MM.1S (cell line): ENCODE results near the gene POLD2.

Source experiments
- CTCF ChIP-seq: fragments of 300-600 bp; sonication (generic); IDR thresholded peaks from 2 replicates; pipeline ENCODE4 v1.5.1; 2016; ENCODE audit warnings: antibody characterized with exemption, low read length, mixed read lengths
- EZH2 ChIP-seq: fragments of 300-600 bp; sonication (generic); optimal IDR thresholded peaks from 2 replicates; pipeline ENCODE3; 2017; ENCODE audit warnings: low read depth, mild to moderate bottlenecking, antibody characterized with exemption, low read length, mixed read lengths
- EZH2phosphoT487 ChIP-seq: fragments of 300-600 bp; sonication (generic); IDR thresholded peaks from 2 replicates; pipeline ENCODE4 v1.6.1; 2018; ENCODE audit warnings: antibody characterized with exemption, low read length

GRCh38 chr7:44148961-44149536 lies 25.7 kb upstream of the POLD2 start:
- TF ChIP-seq CTCF: no peak
- no peak for TF ChIP-seq EZH2phosphoT487
- TF ChIP-seq EZH2: no peak
